CMK (cell line): ENCODE measurements around the gene DNAH3.
"Not testable (repeated sequence)": the region's sequence is repeated elsewhere in the genome, so short reads cannot be mapped to it uniquely, and the experiment has no call there.

ENCODE experiments used
- DNase-seq: peaks from one replicate; pipeline ENCODE4 v3.0.0-alpha.2; 2010; ENCODE audit warnings: low read depth

The DNAH3 gene

DNA sequence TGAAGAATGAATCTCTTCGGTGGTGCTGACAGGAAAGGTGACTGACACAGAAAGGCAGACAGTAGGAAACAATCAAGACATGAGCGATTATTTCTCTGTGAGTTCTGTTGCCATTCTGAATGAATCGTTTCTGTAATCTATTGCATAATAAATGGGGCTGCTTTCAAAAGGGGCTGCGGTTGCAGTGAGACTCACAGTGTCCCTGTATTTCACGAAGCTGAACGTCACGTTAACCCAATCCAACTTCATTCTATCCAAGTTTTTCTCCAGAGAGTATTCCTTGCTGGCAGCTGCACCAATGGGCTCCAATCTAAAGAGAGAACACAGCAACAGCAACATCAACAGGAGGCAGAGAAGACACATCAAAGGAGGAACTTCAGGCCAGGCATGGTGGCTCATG, 75.4 kb downstream of the DNAH3 start:
- DNase-seq = no peak

DNA sequence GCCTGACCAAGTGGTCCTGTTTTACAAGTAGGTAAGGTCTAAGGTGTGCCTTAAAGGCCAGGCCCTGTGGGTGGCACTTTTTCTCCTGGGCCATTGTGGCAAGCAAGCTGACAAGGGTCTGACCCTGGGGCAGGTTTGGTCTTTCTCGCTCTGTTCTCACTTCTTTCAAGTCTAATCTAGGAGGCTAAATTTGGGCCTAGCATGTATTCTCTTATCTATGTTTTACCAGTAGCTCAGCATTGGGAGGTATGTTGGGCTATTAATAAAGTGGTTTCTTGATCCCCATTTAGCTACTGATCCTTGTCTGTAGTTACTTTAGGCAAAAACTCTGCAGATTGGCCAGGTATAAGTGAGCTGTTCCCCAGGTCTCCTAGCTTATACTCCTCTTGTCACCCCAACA, 77.7 kb downstream of the DNAH3 start:
- no peak for DNase-seq

DNA sequence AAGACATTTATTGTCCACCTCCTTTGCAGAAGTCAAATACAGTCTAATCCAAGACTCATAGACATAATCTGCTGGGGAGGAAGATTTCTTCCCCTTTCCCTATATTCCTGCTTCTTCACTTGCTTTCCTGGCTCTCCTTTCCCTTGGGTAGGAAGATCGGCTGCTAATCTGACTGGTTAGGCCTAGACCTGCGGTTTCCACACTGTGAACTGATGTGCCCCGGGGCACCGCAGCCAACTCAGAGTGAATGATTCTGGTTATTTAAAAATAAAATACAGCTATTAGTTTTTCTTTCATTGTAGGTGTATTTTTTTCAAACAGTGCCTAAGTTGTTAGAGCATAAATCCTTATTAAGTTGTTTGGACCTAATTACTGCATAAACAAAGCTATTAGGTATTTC, 78.9 kb downstream of the DNAH3 start:
- no peak for DNase-seq

DNA sequence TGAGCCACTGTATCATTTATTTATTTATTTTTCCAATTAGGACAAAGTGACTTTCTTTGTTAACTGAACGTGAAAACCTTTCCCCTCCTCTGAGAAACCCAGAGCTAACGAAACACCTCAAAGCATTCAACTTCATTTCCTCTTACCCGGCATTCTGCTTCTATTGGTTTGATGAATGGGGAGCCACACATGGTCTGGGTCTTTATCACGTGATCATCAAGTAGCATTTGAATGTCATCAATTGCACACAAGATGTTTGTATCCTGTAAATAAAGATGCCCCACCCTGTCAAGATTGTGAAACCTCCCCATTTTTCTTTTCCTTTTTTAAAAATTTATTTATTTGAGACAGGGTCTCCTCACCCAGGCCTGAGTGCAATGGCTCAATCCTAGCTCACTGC, 80.1 kb downstream of the DNAH3 start:
- no peak for DNase-seq

DNA sequence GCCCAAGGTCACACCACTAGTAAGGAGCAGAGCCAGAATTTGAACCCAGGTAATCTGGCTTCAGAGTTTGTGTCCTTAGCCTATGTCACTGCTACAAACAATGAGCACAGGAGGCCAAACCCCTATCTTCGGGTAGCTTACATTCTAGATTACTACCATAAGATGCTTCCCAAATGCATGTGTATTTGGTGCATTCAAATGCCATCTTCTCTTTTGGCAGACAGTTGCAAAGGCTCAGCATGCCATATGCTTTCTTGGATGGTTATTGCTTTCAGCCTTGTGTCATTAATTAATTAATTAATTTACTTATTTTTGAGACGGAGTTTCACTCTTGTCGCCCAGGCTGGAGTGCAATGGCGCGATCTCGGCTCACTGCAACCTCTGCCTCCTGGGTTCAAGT, 80.7 kb downstream of the DNAH3 start:
- no peak for DNase-seq

DNA sequence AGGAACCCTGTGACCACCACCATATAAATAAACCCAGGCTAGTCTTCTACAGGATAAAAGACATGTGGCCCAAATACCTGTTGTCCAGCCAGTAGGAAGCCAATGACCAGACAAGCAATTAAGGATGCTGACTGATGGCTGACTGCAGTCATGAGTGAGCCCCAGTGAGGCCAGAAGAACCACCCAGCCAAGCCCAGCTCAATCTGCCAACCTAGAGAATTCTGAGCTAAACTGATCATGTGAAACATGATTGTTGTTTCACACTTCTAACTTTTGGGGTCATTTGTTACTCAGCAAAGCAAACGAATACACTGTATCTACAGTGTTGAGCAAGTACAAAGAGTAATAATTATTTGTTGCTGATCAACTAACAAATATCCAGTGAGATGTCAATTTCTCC, 86.4 kb downstream of the DNAH3 start:
- DNase-seq = no peak

DNA sequence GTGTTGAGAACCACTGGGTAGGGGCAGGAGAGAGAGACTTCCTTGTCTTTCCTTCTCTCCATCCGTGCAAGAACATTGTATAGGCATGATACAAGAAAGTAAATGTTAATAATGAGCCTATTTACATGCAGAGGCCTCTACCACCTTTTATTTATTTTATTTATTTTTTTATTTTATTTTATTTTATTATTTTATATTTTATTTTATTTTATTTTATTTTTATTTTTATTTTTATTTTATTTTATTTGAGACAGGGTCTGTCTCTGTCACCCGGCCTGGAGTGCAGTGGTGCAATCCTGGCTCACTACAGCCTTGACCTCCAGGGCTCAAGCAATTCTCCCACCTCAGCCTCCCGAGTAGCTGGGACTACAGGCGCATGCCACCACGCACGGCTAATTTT, 87.3 kb downstream of the DNAH3 start:
- DNase-seq = not testable (repeated sequence)

DNA sequence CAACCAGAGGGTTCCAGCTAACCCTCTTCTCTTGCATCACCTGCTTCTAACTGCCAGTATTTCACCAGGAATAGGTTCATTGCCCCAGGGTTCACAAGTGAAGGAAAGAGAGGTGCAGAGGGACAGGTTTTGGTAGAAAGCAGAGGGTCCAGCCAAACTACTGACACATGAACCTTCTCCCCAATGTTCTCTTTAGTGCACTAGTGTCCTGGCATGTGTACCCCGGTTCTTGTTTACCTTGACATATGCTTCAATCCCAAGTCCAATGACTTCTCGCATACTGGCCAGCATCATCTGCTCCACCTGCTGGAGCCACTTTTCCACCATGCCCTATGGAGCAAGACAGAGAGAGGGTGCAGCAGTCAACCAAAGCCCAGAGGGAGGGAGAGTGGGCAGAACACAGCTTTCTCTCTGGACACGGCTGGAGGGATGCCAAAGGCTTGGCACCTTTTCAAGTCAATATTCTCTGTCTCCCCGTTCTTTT, 90.6 kb downstream of the DNAH3 start:
- no peak for DNase-seq

DNA sequence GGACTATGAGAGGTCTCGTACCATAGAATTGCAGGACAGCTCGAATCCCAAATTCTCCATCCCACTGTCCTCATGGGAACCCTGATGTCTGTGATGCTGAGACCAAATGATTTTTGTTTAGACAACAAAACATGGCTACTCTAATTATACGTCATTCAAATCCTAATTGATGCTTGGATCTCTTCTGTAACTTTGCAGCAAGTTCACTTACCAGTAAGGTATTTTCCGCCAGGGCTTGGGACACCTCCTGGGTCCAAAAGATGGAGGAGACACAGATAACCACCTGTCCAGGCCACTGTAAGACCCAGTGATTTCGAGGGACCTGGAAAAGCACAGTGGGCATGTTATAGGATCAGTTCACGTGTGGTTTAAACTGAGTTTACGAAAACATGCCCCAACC, 92.8 kb downstream of the DNAH3 start:
- DNase-seq = no peak

DNA sequence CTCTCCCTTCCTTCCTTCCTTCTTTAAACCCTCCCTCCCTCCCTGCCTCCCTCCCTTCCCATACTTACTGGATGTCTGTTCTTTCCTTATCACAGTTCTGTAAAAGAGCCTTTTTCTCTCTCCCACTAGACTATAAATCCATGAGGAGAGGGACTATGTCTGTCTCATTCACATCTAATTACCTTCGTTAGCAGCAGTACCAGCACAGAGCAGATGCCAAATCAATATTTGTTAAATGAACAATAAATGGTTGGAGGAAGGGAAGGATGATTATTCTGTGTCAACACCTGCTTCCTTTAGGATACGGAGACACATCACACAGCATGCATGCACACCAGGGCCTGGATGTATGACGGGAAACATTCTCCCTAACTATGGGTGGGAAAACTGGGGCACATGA, 94.2 kb downstream of the DNAH3 start:
- no peak for DNase-seq

DNA sequence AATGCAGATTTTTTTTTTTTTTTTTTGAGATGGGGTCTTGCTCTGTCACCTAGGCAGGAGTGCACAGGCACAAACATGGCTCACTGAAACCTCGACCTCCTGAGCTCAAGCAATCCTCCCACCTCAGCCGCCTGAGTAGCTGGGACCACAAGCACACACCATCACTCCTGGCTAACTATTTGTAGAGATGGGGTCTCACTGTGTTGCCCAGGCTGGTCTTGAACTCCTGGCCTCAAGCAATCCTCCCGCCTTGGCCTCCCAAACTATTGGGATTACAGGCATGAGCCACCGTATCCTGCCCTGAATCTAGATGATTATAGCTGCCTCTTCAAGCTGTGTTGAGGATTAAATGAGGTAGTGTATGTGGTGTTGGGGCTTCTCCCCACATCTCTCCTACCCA, 94.9 kb downstream of the DNAH3 start:
- not testable (repeated sequence) for DNase-seq

DNA sequence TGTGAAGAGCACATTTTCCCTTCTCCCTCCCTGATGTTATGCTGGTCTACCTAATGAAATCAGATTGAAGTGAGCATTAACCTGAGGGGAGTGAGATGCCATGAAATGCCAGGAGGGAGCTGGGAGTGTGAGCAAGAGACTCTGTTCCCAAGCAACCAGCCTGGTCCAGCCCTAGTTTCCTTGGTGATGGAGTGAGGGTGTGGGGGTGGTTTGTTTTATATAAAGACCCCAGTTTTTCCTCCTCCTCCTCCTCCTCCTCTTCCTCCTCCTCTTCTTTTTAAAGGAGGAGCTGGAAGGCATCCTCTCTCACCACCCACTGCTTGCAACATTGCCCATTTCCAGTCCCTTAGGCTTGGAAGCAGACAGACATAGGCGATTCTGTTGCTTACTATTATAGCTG, 97.1 kb downstream of the DNAH3 start:
- DNase-seq = no peak

DNA sequence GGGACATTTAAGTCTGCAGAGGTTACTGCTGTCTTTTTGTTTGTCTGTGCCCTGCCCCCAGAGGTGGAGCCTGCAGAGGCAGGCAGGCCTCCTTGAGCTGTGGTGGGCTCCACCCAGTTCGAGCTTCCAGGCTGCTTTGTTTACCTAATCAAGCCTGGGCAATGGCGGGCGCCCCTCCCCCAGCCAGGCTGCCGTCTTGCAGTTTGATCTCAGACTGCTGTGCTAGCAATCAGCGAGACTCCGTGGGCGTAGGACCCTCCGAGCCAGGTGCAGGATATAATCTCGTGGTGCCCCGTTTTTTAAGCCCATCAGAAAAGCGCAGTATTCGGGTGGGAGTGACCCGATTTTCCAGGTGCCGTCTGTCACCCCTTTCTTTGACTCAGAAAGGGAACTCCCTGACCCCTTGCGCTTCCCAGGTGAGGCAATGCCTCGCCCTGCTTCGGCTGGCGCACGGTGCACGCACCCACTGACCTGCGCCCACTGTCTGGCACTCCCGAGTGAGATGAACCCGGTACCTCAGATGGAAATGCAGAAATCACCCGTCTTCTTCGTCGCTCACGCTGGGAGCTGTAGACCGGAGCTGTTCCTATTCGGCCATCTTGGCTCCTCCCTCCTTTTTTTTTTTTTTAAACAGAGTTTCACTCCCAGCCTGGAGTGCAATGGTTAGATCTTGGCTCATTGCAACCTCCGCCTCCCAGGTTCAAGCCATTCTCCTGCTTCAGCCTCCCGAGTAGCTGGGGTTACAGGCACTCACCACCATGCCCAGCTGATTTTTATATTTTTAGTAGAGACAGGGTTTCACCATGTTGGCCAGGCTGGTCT, 102.3 kb downstream of the DNAH3 start:
- not testable (repeated sequence) for DNase-seq

DNA sequence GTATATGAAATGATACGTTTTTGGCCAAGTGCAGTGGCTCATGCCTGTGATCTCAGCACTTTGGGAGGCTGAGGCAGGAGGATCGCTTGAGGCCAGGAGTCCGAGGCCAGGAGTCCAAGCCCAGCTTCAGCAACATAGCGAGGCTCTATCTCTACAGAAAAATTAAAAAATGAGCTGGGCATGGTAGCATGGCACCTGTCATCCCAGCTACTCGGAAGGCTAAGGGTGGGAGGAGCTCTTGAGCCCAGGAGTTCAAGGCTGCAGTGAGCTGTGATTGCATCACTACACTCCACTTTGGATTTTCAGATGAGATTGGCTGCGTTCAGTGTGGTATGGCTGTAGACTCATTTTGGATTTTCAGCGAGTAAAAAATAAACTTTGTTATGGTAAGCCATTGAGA, 112.4 kb downstream of the DNAH3 start:
- no peak for DNase-seq

DNA sequence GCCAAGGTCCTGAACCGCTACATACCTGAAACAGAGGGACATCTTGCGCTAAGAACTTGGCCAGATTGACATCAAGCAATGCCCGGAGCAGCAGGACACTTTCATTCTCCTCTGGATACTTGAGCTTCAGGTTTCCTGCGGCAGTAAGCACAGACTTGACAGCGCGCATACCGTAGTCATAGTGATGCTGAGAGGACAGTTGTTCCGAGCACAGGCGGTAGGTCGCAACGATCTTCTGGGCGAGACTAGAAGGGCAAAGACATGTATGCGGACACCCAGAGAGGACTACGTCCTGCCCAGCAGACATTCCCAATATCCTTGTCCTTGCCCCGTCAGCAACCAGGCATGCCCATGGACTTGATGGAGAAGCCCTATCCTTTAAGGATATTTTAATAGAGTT, 112.9 kb downstream of the DNAH3 start:
- DNase-seq = no peak

DNA sequence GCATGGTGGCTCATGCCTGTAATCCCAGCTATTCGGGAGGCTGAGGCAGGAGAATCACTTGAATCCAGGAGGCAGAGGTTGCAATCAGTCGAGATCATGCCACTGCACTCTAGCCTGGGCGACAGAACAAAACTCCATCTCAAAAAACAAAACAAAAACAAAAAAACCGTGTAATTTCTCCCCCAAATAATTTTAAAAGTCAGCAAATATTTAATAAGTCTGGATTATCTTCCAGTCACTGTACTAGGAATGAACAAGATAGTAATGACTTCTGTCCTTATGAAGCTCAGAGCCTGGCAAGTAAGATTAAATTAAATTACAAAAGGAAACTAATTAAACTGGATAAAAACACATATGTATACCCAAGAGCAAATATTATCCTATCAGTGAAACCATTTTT, 113.5 kb downstream of the DNAH3 start:
- no peak for DNase-seq

DNA sequence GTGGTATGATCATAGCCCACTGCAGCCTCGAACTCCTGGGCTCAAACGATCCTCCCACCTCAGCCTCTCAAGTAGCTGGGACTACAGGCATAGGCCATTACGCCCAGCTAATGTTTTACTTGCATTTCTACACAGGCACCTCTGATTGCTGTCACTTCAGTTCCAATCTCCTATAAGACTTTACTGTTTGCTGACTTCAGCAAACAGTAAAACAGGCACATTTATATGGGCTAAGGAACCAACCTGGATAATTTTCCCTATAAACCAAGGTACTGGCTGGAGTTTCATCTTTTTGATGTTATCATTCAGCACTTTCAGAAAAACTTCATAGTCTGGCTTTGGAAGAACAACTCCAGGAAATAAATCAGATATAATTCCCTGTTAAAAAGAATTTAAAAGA, 114.2 kb downstream of the DNAH3 start:
- no peak for DNase-seq

DNA sequence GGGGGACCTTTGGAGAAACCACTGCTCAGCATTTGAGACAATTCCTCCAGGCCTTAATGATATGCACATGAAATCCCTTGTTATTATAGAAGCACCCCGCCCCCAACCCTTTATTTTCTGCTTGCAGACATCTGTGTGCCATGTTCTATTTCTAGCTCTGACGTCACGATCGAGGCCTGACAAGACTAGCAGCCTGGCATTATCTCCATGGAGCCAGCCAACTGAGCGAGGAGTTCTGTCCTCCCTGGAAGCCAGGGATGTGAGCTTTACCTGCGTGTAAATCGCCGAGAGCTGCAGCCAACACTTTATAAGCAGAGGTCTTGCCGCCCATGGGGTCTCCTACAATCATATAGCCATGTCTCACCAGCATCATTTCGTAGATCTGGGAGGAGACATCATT, 116.9 kb downstream of the DNAH3 start:
- no peak for DNase-seq

DNA sequence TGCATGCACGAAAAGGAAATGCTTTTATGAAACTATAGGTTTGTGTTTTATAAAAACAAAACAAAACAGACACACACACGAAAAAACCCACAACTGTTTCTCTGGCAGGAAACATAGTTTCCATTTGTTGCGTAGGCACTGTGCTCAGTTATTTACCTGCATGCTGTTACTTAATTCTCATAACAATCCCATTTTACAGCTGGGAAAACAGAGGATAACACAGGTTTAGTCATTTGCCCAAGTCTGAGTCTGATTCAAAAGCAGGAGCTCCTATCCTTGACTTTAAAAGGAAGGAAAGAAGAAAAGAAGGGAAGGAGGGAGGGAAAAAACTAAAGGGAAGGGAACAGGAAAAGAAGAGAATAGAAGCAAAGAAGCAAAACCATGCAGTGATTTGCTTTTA, 117.4 kb downstream of the DNAH3 start:
- DNase-seq = no peak

DNA sequence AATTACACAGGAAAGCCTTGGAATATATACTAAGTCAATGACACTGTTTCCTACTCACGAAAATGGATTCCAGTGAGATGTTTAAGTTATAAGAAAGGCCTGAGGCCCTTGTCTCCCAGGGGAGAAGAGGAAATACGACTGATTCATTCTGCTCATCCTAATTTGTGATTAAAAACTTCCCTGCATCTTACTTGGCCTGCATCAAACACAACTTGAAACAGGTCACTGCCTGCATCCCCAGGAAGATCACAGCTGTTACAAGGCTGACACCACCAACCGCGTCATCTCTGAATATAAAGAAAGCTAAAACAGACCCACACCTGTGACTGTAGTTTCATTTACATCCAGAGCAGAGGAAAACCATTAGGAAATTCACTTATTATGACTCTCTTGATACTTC, 121.9 kb downstream of the DNAH3 start:
- DNase-seq = no peak

DNA sequence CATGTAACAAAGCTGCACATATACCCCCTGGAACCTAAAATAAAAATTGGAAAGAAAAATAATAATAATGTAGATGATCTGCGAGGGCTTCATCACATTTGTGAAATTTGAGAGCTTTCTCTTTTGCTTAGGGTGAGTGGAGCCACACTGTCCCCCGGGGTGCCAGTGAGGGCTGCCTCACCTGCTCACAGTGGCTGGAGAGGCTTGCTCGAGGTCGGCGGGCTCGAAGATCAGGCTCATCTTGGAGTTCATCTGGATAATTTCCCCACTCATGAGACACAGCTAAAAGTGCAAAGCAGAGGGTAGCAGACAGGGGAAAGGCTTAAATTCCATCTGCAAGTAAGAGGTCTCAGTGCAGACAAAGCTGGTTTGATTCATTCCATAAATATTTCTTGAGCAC, 123.8 kb downstream of the DNAH3 start:
- no peak for DNase-seq

DNA sequence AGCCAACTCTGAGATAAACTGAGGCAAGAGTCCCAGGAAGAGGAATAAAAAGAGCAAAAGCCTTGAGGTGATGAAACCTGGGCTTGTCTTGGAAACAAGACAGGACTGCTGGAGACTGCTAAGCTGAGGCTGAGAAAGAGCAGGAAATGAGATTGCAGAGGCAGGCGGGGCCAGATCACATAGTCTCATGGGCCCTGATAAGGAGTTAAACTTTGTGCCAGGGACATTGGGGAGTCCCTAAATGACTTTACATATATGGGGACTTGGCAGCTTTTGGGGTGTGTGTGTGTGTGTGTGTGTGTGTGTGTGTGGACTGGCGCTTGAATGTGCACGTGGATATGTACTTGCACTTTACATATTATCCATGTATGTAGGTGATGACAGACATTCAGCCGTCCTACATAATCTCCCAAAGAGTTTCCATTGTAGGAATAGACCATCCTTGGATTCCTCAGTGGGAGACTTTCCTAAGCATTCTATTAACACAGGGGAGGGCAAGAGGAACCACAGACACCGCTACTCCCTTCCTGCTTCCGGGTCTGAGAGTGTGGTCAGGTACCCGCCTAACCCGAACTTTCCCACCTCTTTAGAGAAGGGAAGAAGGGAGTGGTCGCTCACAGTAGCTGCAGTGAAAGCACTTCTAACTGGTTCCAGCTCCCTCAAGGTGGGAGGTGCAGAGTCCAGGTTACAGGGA, 127.0 kb downstream of the DNAH3 start:
- peak; percentile 43 for DNase-seq

DNA sequence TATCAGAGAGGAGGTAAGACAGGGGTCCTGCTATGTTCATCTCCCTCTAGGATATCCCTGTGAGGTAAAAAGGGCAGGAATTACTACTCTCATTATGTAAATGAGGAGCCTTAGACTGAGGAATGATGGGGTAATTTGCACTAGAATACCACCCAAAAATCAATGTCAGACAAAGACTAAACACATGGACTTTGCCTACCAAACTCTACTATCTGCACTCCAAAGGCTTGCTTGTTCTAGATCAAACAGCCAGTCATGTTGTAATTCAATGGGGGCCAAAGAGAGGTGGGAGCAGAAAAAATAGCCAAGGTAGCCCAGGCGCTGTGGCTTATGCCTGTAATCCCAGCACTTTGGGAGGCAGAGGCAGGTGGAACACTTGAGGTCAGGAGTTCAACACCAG, 129.3 kb downstream of the DNAH3 start:
- DNase-seq = no peak

DNA sequence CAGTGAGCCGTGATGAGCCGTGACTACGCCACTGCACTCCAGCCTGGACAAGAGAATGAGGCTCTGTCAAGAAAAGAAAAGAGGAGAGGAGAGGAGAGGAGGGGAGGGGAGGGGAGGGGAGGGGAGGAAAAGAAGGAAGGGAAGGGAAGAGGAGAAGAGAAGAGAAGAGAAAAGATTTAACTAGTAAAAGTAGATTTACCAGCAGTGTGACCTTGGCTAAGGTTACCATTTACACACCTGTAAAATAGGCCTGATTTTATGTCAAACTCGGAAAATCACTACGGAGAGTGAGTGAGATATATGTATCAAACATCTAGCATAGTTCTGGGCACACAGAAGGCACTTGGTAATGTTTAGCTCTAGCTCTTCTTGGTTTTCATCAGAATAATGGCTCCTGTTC, 140.8 kb downstream of the DNAH3 start:
- no peak for DNase-seq
